HG03469 (cell line): ENCODE data around the gene FLT3.

Experiments used
- ATAC-seq: cut with Tn5 transposase; IDR thresholded peaks from one replicate; pipeline ENCODE4 v1.9.1; 2021; ENCODE audit warnings: mild to moderate bottlenecking, moderate library complexity, moderate number of reproducible peaks; ENCODE audit not compliant: unreplicated experiment

The FLT3 gene

DNA sequence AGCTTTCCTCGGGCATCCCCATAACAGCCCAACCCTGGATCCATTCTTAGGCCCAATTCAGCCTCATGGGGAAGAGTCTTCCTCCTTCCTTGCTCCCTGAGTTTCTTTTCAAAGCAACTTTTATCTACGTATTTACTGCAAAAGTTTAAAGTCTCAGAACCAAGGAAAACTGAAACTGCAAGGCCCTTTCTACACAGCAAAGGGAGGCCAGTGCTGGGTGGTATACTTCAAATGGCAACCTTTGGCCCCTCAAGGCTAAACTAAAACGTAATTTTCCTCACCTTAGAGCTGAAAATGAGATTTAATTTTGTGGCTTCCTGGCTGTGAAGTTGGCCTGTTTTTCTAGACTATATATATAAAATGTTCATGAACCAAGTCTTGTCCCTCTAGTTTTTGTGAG lies 136.9 kb downstream of the FLT3 start:
- ATAC-seq, result no peak

DNA sequence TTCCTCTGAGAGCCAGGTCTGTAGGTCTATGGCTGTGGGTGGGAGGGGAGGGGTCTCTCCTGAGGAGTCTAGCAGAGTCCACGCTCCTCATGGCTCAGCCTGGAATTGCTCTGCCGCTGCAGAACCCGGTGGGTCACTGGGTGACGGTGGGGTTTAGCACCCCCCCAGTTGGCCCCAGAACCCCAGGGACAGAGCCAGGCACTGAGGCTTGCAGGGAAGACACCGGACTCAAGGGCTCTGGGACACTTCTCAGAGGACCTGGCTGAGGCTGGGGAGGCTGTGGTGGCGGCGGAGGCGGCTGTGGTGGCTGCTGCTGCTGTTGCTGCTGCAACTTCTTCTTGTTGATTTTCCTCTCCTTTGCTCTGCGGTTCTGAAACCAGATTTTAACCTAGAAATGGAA lies 137.4 kb downstream of the FLT3 start:
- no peak for ATAC-seq

DNA sequence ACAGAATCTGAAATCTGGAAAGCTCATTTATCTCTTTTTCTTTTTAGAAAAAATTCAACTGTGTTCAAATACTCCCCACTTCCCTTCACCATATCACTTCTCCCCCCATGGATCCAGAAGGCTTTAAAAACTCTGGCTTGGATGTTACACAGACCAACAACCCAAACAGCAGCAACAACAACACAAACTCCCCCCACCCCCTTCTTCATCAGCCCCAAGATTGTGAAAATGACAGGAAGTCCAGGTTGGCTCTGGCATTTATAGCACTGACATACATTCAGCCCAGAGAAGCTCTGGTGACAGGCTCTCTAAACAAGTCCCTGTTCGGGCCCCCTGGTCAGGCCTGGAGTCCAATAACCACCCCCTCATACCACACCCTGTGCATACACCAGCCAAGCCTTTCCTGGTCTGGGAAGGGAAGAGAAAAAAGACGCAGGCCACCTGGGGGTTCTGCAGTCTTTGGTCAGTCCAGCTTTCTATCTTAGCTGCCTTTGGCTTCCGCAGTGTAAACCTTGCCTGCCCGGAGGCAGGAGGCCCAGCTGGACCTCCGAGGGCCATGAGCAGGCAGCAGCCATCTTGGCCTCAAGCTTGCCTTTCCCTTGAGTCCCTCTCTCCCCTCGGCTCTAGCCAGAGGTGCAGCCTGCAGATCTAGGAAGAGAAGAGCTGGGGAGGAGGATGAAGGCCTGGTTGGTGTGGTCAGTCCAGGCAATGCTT lies 138.1 kb downstream of the FLT3 start:
- no peak for ATAC-seq

DNA sequence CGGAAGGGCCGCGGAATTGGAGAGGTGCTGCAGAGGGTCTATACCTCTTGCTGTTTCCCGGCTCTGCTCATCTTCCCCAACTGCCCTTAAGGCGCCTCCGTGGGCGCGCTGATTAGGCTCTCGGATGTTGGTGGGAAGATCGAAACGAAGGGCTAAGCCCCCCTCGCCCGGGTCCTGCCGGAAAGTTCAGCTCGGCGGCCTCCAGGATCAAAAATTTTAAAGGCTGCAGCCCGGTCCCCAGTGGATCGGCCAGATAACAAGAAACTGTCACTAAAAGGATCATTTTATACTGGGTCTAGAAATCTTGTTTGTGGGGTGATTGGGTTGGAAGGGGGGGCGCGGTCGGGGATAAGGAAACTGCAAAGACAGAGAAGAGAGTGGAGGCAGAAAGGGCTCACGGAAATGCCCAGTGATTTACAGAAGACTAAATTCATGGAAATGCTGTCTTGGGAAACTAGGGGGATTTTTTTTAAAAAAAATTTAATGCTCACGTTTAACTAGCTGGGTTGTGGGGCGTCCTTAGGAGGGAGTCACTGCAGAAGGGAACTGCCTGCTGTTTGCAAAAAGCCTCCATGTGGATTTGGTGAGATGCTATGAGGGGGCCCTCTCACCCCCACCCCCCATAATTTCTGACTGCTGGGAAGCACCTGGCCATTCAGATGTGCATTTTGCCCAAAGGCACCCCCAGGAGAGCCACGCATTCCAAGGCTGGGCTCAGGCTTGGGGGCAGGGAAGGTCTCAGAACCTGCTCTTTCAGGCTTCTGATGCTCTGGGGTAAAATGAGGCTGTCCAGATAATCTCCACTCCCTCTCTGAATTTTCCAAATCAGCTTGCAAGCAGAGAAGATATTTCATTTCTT lies 138.9 kb downstream of the FLT3 start:
- no peak for ATAC-seq

DNA sequence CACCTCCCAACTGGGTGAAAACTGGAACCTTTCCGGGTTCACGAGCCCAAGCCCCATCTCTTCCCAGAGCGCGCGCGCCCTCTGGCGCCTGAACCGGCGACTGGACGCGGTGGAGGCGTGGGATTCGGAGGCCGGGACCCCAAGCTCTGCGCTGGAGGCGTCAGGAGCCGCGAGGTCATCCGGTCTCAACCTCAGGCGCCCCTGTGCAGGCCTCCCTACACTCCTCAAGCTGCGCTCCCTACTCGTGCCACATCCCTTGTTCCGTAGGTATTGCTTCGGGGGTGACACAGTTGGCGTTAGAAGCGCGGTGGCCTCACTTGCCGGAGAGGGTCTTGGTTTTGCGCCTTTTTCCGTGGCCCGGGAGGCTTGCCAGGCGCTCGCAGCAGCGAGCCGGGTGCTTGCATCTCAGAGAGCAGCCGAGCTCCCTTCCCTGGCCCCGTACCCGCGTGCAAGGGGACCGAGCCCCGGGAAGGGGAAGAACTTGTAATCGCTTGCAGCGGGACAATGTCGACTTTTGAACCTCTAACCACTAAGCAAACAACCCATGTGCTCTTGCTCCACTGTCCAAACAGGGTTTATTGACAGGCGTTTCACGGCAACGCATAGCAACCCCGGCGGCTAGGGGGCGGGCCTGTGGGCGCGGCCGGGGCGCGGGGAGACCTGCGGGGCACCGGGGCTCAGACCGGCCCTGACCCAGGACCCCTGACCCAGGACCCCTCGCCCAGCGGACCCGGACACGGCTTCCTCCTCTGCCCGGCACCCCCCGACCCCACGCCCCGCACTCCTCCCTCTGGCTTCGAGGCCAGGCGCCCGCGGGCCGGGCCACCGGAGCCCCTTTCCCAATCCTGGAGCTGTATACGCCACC lies 139.8 kb downstream of the FLT3 start:
- ATAC-seq, result no peak

DNA sequence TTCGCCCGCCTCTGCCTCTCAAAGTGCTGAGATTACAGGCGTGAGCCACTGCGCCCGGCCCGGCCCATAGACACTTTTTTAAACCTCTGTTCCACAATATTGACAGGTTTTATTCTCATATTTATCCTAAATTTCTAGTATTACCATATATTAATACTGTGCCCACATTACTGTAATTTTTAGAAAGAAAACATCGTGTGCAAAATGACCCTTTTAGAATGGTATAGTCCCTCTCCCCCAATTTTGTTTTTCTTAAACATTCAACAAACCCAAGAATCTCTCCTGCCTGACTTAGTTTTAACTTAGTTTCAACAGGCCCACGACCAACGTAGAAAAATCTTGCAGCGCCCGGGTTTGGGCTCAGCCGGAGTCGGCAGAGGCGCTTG lies 140.4 kb downstream of the FLT3 start:
- ATAC-seq, result no peak

DNA sequence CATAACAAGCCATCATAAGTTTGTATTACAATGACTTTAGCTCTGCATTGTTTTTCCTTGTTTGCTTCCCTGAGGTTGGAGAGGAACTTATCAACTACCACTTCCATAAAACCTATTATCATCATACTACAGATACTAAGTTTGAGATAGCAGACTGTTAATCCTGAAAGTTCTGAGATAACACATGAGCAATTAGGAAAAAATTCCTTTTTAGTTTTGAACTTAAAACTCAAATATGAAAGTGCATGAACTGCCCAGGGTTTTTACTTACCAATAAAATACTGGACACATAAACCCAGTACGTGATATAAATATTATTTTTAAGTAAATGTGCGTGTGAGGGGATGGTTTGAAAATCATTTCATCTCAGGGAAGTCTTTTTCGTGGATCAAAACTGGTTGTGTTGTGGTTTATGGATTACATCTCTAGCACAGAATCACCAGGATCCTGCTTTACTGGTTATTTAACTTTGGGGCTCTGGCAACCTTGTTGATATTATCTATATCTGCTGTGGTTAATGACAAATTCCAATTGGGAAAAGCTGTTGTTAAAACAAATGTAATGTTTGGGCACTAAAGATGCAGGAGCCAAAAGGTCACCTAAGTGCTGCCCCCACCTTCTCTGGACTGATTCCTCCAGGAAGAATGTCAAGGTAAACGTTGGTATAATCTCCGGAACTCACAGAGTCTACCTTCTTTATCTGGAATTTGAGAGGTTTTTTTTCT lies 143.6 kb downstream of the FLT3 start:
- ATAC-seq, result no peak

DNA sequence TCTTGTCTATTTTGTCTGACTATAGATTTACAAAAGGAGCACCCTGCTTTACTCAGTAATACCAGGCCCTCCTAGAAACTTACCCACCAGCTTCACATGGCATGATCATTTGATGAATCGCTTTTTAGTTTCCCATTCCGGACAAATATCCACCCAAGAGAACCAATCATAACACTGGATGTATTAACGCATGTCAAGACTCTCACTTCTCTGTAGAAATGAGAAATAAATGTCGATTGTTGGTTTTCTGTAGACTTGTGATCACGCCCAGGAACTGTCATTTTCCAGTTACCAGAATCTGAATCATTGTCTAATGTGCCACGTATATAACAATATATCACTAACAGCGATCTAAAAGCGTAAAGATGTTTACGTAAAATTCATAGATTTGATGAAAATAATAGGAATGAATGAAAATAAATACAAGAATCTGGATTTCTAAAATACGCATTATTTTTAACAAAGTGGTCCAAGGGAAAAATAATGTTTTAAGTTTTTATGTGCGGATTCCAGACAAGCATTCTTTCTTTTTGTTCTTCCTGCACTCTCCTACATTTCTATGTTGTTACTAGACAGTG lies 145.3 kb downstream of the FLT3 start:
- no peak for ATAC-seq

DNA sequence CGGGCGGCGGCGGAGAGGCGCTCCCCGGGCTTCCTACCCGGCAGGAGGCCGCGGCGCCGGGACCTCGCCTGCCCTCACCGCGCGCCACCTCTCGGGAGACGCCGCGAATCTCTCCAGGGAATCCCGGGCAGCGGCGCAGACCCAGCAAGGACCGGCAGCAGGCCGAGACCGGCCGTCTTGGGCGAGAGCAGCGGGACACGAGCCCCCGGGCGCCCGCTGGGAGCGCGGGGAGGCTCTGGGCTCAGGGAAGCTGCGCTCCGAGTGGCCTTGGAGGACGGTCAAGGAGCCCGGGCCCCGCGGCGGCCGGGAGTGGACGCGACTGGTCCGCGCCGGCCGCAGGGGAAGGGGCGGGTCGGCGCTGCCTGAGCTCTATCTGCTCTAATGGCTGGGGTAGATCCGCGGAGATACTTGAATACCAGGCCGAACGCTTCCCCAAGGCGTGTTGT lies 145.9 kb downstream of the FLT3 start:
- no peak for ATAC-seq

DNA sequence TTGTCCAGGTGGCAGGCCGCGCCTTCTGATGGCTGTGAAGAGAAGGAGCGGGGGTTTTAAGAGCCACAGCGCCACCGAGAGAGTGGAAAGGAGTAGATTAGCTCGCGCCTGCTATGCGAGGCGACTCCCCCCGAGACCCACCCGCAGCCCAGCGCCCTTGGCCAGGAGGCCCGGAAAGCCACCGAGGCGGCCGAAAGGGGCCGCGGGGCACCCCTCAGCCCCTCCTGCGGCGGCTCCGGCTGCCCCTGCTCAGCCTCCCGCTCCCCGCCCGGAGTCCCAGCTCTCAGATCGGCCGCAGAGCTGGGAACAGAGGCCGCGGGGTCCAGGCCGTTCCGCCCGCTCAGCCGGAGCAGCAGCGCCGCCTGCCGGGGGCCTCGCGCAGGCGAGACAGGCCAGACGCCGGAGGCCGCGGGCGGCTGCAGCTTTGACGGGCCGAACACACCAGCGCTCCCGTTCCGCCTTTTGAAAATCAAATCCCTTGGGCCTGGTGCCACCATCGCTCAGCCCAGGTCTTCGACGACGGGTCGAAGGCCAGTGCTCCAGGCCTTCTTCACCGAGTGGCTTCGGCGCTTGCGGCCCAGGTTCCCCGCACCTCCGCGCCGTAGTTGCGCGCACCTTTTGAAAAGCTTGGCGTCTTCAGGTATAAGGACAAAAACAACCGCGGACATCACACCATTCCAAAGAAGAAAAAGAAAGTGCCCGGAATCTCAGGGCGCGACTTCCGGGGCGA lies 146.5 kb downstream of the FLT3 start:
- ATAC-seq, result no peak
